KMS-11 (cell line): ENCODE measurements around the gene TEAD1.

Experiments used
- H2AFZ ChIP-seq: fragments of 200-600 bp; sonication (generic); 2 replicates; pipeline ENCODE4 v1.6.1; 2016; ENCODE audit warnings: antibody characterized with exemption, mixed run types, low read depth
- H3K27ac ChIP-seq: fragments of 200-600 bp; sonication (generic); 2 replicates; pipeline ENCODE4 v1.6.1; 2016; ENCODE audit warnings: mild to moderate bottlenecking, mixed run types
- H3K27me3 ChIP-seq: fragments of 200-600 bp; sonication (generic); 2 replicates; pipeline ENCODE4 v1.6.1; 2017; ENCODE audit warnings: mild to moderate bottlenecking, low read depth, mixed run types, moderate library complexity; ENCODE audit not compliant: insufficient read depth
- H3K36me3 ChIP-seq: fragments of 200-600 bp; sonication (generic); 2 replicates; pipeline ENCODE4 v1.6.1; 2017; ENCODE audit warnings: mild to moderate bottlenecking, mixed run types; ENCODE audit not compliant: insufficient read depth
- H3K4me1 ChIP-seq: fragments of 200-600 bp; sonication (generic); 2 replicates; pipeline ENCODE4 v1.6.1; 2016; ENCODE audit warnings: mild to moderate bottlenecking, low read depth, mixed run types; ENCODE audit not compliant: poor library complexity, severe bottlenecking
- H3K4me2 ChIP-seq: fragments of 200-600 bp; sonication (generic); 2 replicates; pipeline ENCODE4 v1.7.0; 2016; ENCODE audit warnings: mild to moderate bottlenecking, mixed run types
- H3K4me3 ChIP-seq: fragments of 200-600 bp; sonication (generic); IDR thresholded peaks from 2 replicates; pipeline ENCODE4 v1.6.1; 2017; ENCODE audit warnings: low read depth, low read length, mixed read lengths; ENCODE audit not compliant: insufficient read depth
- H3K79me2 ChIP-seq: fragments of 200-600 bp; sonication (generic); 2 replicates; pipeline ENCODE4 v1.6.1; 2016; ENCODE audit warnings: low read depth, mixed run types; ENCODE audit not compliant: insufficient read depth
- H3K9ac ChIP-seq: fragments of 200-600 bp; sonication (generic); 2 replicates; pipeline ENCODE4 v1.6.1; 2016; ENCODE audit warnings: mild to moderate bottlenecking, mixed run types
- H4K20me1 ChIP-seq: fragments of 200-600 bp; sonication (generic); 2 replicates; pipeline ENCODE4 v1.6.1; 2016; ENCODE audit warnings: mild to moderate bottlenecking, mixed run types; ENCODE audit not compliant: insufficient read depth
- CTCF ChIP-seq: fragments of 200-600 bp; sonication (generic); conservative IDR thresholded peaks from 2 replicates; pipeline ENCODE4 v1.6.1; 2017; ENCODE audit warnings: low read depth, mild to moderate bottlenecking, antibody characterized with exemption, low read length, moderate library complexity, mixed read lengths

TEAD1 gene

GRCh38 chr11:12854297-12854661 is 180.1 kb downstream of the TEAD1 start:
- peaks cover 23% of the 10 kb centered on the region for H3K4me1 ChIP-seq
- H3K4me3 ChIP-seq = no peak overlapping the region
- H3K36me3 ChIP-seq = no peaks in the 10 kb centered on the region
- no peak overlapping the region for H3K4me2 ChIP-seq
- no peak overlapping the region for H3K27ac ChIP-seq
- no peak overlapping the region for H2AFZ ChIP-seq
- H3K79me2 ChIP-seq = peaks cover 46% of the 10 kb centered on the region
- no peak for TF ChIP-seq CTCF
- peaks cover 7% of the 10 kb centered on the region; the same call in 1 of the 2 replicates for H4K20me1 ChIP-seq
- H3K9ac ChIP-seq = no peak overlapping the region
- H3K27me3 ChIP-seq = no peaks in the 10 kb centered on the region

DNA sequence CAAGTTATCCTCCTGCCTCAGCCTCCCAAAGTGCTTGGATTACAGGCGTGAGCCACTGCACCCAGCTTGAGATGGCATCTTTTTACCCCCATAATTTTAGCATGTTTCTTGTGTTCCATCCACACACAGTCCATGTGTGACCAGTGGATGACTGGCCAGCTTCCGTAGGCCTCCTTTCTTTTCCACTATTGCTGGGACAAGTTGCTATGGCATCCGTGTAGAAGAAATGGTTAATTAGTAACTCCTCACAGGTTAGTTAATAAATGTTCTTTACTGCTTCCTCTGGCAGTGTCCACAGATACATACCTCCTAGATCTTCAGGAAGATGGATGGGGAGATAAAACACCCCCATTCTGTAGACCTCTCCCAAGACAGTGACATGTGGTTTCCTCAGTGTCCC is 180.6 kb downstream of the TEAD1 start:
- Histone ChIP-seq H3K4me2 (no peak overlapping the region), H4K20me1 (peaks cover 1% of the 10 kb centered on the region; the same call in 1 of the 2 replicates), H3K79me2 (peaks cover 47% of the 10 kb centered on the region), H3K27ac (no peak overlapping the region), H3K27me3 (no peaks in the 10 kb centered on the region), H3K9ac (no peak overlapping the region), H3K4me1 (peaks cover 21% of the 10 kb centered on the region), H3K4me3 (no peak overlapping the region), H3K36me3 (no peaks in the 10 kb centered on the region), H2AFZ (no peak overlapping the region)
- TF ChIP-seq CTCF = no peak

GRCh38 chr11:12856338-12856737 is 182.1 kb downstream of the TEAD1 start:
- Histone ChIP-seq H3K9ac (no peak overlapping the region), H3K27ac (no peak overlapping the region), H3K36me3 (no peaks in the 10 kb centered on the region), H4K20me1 (no peaks in the 10 kb centered on the region; the same call in 1 of the 2 replicates), H3K79me2 (peaks cover 36% of the 10 kb centered on the region; the same call in 1 of the 2 replicates), H2AFZ (no peak overlapping the region), H3K4me2 (no peak overlapping the region), H3K4me3 (no peak overlapping the region), H3K4me1 (peaks cover 23% of the 10 kb centered on the region), H3K27me3 (no peaks in the 10 kb centered on the region)
- no peak for TF ChIP-seq CTCF

- H3K27me3 ChIP-seq = no peaks in the 10 kb centered on the region
- H3K79me2 ChIP-seq = peaks cover 33% of the 10 kb centered on the region; the same call in 1 of the 2 replicates
- no peak overlapping the region for H3K4me3 ChIP-seq
- H3K27ac ChIP-seq = no peak overlapping the region
- no peaks in the 10 kb centered on the region for H4K20me1 ChIP-seq
- no peak overlapping the region for H3K4me2 ChIP-seq
- no peak for TF ChIP-seq CTCF
- no peak overlapping the region for H3K9ac ChIP-seq
- no peak overlapping the region for H2AFZ ChIP-seq
- H3K36me3 ChIP-seq = no peaks in the 10 kb centered on the region
- peaks cover 16% of the 10 kb centered on the region for H3K4me1 ChIP-seq
Measured at GRCh38 chr11:12857572-12857971, 183.4 kb downstream of the TEAD1 start.
